ENCODE data around the gene PTCD1.

DNA sequence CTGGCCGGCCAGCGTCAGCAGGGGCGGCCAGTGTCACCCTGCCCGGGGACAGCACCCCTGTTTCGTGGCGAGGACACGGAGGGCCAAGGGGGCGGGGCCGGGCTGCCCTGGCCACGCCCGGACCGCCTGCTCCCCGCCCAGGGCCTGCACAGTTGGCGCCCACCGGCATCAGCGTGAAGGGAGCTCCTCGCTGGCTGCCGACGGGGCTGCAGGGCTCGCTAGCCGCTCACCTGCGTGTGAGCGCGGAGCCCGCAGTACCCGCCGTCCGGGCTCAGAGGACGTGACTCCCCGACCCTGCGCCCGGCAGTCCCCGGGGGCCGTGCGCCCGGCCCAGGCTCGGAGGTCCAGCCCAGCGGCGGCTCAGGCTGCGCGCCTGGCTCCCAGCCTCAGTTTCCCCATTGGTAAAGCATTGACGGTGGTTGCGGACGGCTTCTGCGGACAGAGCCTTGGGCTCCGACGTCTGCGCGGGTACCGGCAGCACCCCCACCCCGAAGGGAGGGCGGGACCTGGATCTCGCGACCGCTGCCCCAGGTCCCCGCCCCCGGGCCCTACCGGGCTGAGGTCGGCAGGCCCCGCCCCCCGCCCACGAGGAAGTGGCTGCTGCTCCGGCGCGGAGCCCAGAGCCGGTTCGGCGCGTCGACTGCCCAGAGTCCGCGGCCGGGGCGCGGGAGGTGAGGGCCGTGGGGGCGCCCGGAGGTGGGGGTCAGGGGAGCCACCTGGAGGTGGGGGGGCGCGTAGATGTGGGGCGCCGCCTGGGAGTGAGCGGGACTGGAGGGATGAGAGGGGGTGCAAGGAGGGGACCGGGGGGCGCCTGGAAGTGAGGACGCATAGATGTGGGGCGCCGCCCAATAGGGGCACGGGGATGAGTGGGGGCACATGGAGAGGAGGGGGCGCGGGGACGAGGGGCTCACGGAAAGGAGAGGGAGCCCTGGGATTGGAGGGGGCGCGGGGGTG is 64.2 kb downstream of the PTCD1 start, which contains the start of gene ARPC1B:
- TF ChIP-seq, protein P1, sequence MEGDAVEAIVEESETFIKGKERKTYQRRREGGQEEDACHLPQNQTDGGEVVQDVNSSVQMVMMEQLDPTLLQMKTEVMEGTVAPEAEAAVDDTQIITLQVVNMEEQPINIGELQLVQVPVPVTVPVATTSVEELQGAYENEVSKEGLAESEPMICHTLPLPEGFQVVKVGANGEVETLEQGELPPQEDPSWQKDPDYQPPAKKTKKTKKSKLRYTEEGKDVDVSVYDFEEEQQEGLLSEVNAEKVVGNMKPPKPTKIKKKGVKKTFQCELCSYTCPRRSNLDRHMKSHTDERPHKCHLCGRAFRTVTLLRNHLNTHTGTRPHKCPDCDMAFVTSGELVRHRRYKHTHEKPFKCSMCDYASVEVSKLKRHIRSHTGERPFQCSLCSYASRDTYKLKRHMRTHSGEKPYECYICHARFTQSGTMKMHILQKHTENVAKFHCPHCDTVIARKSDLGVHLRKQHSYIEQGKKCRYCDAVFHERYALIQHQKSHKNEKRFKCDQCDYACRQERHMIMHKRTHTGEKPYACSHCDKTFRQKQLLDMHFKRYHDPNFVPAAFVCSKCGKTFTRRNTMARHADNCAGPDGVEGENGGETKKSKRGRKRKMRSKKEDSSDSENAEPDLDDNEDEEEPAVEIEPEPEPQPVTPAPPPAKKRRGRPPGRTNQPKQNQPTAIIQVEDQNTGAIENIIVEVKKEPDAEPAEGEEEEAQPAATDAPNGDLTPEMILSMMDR (conservative IDR thresholded peaks at IDR 0.05 in 1 of 2, IDR thresholded peaks at IDR 0.05 in 1 of 2; ENCODE audit: low read depth in 1 of 2, low read length in 2 of 2) = no peak
- TF ChIP-seq EZH2 (IDR thresholded peaks at IDR 0.05; ENCODE audit: low read length, missing control alignments) = no peak

Data from fibroblast of lung (primary cell).